SH-SY5Y (cell line): Measurements from ENCODE around the gene POU2F3.

ENCODE experiments used
- GATA2 ChIP-seq: IDR thresholded peaks from 2 replicates; pipeline ENCODE4 v1.6.1; 2011; ENCODE audit warnings: mild to moderate bottlenecking, low read depth, low read length
- GATA3 ChIP-seq: IDR thresholded peaks from 2 replicates; pipeline ENCODE4 v1.6.1; 2011; ENCODE audit warnings: low read depth, mild to moderate bottlenecking, low read length, moderate library complexity

DNA sequence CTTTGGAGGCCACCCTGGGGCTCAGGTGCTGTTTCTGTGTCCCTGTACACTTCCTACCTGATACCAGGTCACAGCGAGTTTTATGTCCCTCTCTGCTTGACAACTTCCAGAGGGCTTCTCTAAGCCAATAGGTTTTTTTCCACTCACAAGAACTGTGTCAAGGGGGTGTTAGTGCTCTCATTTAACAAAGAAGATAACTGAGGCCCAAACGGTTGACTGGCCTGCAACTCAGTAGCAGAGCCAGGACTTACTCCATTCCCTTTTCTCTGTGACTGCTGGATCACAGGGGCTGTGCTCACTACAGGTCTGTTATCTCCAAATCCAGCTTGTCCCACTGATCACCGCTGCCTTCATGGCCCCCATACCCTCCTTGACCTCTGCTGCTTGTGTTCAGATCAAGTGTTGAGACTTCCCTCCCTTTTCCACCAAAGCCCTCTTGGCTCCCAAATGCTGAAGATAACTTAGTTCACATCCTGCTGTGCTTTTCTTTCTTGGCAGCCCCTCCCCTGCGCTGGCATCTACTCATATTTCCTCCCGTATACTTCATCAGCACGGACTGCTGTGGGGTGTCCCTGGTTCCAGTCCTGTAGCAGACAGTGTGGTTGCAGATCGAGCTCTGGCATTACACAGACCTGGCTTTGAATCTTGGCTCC, 41.3 kb downstream of the POU2F3 start:
- TF ChIP-seq GATA3 (no peak), GATA2 (no peak)
